HG03064 (cell line): Measurements from ENCODE around the gene RARS2.
"Not testable (repeated sequence)": the region's sequence is repeated elsewhere in the genome, so short reads cannot be mapped to it uniquely, and the experiment has no call there.

Source experiments
- ATAC-seq: cut with Tn5 transposase; IDR thresholded peaks from one replicate; pipeline ENCODE4 v1.9.1; 2021; ENCODE audit warnings: low read depth; ENCODE audit not compliant: unreplicated experiment

The RARS2 gene, protein sequence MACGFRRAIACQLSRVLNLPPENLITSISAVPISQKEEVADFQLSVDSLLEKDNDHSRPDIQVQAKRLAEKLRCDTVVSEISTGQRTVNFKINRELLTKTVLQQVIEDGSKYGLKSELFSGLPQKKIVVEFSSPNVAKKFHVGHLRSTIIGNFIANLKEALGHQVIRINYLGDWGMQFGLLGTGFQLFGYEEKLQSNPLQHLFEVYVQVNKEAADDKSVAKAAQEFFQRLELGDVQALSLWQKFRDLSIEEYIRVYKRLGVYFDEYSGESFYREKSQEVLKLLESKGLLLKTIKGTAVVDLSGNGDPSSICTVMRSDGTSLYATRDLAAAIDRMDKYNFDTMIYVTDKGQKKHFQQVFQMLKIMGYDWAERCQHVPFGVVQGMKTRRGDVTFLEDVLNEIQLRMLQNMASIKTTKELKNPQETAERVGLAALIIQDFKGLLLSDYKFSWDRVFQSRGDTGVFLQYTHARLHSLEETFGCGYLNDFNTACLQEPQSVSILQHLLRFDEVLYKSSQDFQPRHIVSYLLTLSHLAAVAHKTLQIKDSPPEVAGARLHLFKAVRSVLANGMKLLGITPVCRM

DNA sequence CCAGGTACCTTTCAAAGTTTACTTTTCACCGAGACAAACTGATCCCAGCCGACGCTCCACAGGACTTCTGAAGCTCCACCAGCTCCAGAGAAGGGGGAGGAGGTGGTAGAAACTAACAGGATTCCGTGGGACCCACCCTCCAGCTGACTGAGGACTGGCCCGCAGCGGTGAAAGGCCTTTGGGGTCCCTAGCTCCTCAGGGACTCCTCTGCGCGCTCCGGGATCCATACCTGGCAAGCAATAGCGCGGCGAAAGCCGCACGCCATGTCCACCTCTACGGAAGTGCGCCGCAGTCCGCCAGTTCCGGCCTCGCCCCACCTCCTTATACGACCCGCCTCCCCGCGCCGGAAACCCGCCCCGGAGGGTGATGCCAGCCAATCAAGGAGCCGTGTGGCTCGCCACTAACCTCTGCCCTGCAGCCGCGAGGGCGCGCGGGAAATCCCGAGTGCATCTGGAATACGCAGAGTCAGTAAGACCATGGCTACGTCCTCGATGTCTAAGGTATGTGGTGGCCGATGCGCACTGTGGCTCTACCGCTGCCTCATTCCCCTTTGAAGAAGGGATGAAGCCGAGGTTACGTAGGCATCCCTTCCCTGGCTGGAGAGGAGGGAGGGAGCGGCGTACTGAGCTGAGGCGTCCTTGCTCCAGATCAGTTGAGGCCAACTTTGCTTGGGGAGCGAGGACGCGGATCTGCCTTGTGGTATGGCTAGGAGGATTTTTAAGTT lies at the start of gene RARS2, which contains the start of gene ORC3:
Gene RARS2, minus strand, starts transcription at position 295 of the 724 bp plus-strand sequence. Its CDS starts 30 bp downstream, at position 265.
Gene ORC3, plus strand, starts transcription at position 443 of the 724 bp plus-strand sequence. Its CDS starts 34 bp downstream, at position 477.
- peak; percentile 100 for ATAC-seq

DNA sequence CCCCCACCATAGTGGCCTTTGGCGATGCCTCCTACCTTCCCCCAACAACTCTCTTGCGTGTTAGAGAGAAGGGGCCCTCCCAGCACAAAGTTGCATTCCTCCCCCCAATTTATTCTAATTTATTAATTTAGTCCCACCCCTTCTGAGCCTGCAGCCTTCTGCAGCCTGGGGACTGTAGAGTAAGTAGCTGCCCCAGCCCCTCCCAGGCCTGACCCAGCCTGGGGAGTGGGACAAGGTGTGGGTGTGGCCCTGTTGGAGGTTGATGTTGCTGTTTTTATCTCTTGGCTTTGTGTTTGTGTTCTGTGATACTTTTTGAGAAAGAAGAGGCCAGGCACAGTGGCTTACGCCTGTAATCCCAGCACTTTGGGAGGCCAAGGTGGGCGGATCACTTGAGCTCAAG lies 49.6 kb upstream of the RARS2 start:
- no peak for ATAC-seq

DNA sequence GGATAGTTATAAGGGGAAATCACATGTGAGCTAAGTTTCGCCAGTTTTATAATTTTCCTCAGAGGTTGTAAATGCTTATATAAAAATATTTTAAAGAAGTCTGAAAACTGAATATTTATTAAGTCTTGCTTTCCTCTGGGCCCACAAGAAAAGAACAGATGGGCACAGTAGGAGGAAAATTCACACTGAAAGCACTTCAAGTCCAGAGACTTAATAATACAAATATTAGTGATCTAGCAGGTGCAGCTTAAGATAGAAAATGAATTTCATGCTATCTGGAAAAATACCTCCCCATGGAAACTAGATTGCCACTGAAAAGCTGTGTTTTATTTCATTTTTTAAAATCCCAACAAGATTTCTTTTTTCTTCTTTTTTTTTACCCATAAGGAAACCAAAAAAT lies 47.3 kb upstream of the RARS2 start:
- no peak for ATAC-seq

DNA sequence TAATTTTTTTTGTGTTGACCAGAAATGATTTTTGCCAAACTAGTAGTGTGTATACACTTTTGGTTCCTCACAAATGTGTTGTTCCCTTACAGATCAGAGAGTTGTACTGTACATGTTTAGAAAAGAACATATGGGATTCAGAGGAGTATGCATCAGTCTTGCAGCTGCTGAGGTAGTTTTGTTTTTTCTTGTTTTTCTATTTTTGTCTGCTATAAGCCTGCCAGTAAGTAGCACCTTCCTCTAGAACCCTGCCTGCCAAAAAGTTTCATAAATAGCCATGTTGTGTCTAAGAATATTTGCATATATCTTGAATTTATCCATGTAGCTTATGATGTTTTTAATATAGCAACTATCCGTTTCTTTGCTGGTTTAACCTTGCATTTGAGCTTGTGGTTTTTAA lies 46.5 kb upstream of the RARS2 start:
- no peak for ATAC-seq

DNA sequence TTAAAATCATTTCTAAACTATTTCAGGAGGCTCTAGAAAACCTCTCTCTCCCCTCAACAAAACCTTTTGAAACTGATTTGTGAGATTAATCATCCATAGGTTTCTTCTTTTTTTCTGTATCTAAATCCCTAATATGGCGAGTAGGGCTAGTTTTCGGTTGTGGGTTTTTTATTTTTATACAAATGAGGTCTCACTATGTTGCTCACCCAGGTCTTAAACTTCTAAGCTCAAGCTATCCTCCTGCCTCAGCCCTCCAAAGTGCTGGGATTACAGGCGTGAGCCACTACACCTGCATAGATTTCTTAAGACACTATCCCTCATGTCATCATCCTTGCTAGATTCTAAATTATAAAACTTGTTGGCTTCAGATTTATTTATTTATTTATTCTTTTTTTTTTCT lies 44.1 kb upstream of the RARS2 start:
- no peak for ATAC-seq

DNA sequence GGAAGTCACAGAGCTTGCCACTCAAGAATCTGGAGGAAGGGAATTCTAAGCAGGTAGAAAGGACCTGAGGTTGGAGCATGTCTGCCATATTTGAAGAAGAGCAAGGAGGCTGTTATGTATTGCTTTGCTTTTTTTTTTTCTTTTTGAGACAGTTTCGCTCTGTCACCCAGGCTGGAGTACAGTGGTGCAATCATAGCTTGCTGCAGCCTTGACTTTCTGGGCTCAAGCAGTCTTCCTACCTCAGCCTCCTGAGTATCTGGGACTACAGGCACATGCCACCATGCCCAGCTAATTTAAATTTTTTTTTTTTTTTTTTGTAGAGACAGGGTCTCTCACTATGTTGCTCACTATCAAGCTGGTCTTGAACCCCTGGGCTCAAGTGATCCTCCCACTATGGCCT lies 41.0 kb upstream of the RARS2 start:
- ATAC-seq, result no peak

DNA sequence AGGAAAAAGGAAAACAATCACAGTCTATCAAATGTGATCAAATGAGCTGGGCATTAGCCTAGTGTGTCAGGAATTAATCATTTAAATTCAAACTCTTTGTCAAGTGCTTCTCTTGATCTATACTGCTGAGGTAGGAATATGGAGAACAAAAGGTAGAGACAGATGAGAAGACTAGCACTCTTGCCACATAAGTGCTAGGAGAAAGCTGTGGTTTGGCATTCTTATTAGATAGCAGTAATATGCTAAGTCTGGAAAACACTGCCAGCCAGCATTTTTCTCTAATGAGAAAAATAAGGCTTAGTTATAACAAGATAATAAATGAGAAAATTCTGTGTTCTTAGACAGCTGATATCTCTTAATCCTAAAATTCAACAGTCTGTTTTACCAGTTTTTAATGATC lies 39.1 kb upstream of the RARS2 start:
- no peak for ATAC-seq

DNA sequence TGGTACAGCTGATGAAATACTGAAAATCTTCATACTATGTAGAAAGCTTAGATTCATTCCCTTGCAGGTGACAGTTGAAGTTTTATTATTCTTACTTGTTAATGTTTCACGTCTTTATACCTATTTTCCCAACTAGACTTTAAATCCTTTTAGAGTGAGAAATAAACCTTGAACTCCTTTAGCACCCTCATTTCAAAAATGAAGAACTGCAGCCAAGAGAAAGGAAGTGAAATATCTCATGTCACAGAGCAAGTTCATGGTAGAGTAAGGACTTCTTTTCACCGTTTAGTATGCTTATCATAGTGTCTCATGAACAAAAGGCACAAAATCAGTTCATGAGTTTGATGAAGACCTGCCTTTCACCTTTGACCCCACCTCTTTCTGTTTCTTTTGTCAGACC lies 38.6 kb upstream of the RARS2 start:
- peak; percentile 63 for ATAC-seq

DNA sequence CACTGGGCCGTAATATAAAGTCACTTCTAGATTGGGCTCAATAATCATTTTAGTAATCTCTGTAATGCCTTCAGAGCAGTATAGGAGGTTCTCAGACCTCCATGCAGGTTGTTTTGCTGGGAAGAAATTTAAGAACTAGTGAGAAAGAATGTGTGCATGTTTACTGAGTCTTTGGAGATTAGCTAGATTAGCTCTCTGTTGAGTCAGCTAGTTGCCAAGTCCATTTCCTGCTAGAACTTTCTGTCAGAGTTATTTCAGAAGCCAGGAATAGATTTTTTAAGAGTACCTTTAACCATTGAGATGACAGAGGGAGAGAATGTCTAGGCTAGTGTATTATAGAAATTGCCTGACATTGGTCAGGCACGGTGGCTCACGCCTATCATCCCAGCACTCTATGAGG lies 33.5 kb upstream of the RARS2 start:
- no peak for ATAC-seq

DNA sequence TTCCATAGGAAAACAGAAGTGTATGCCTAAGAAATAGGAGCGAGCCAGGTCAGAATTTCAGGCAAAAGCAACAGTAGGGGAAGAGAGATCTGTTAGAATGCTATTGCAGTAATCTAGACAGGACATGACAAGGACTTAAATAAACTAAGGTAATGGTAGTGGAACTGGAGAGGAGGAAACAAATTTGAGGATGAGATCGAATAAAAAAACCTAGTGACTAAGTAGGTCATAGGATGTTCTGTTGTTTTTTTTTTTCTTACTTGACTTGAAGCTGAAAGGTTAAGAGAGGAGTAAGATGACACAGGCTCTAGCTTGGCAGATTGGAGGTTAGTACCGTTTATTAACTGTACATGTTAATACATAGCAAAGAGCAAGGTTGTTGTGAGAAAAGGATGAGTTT lies 28.7 kb upstream of the RARS2 start:
- no peak for ATAC-seq

DNA sequence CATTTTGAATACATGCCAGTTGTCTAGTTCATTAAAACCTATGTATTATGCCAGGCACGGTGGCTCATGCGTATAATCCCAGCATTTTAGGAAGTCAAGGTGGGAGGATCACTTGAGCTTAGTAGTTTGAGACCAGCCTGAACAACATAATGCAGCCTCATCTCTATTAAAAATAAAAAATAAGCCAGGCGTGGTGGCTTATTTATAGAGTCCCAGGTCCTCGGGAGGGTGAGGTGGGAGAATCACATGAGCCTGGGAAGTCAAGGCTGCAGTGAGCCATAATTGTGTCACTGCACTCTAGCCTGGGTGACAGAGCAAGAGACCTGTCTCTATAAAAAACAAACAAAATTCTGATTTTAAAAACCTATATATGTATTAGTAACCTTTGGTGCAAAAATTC lies 27.6 kb upstream of the RARS2 start:
- no peak for ATAC-seq

DNA sequence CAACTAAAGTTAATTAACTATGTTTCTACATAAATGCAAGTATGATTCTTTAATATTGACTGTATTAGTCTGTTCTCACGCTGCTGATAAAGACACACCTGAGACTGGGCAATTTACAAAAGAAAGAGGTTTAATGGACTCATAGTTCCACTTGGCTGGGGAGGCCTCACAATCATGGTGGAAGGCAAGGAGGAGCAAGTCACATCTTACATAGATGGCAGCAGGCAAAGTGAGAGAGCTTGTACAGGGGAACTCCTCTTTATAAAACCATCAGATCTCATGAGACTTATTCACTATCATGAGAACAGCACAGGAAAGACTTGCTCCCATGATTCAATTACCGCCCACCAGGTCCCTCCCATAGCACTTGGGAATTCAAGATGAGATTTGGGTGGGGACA lies 23.2 kb upstream of the RARS2 start:
- ATAC-seq, result not testable (repeated sequence)

DNA sequence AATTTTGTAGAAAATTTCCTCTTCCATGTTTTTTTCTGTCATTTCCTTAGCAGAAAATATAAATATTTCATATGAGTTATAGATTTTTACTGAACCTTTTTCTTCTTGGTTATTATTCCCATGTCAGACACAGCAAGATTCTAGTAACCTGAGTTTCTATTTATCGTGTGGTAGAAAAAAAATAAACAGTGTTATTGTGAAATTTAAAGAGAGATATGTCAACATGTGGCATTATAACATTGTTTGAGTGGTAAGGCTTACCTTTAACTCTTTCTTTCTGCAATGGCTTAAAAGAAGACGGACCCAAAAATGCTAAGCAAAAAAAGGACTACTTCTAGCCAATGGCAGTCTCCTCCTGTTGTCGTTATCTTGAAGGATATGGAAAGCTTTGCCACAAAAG lies 19.0 kb upstream of the RARS2 start:
- no peak for ATAC-seq

DNA sequence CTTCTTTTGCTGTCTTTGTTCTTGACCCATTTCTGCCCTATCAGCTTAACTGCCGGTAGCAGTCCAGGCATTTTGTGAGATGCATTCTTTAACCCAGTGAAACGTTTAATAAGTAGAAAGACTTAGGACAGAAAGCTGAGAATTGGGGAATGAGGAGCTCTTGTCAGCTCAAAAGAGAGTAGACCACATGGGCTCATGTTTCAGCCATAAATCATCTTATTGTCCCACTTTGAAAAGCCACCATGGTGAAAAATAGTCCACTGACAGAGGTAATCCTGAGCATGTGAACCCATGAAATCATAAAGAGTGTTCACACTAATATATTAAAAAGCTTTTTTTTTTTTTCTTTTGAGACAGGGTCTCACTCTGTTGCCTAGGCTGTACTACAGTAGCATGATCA lies 16.4 kb upstream of the RARS2 start:
- ATAC-seq, result no peak

DNA sequence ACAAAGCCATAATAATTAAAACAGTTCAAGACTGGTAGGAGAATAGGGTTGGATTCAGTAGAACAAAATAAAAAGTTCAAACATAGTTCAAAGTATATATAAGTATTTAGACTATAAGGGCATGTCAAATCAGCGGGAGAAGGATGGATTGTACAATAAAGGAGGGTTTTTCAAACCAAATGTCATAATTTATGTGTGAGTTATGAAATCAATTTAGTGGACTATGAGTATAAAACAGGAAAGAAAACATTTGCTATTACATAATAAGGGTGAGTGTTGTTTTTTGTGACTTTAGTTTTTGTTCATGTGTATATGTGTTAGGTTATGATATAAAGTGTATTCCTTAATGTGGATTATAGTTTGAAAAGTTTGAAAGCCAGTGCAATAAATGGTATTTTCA lies 10.8 kb upstream of the RARS2 start:
- no peak for ATAC-seq

DNA sequence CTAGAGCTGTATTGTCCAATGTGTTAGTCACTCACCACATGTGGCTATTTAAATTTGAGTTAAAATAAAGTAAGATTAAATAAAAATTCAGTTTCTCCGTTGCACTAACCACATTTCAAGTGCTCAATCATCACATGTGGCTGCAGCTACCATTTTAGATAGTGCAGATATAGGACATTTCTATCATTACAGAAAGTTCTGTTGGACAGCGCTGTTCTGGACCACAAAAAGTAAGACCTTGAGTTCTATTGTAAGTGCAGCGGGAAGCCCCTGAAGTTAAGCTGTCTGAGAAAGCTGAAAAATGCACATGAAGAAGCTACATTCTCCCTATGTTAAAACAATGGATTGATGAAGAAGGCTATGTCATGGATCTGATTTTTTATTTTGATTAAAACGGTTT lies 1.2 kb upstream of the RARS2 start:
- ATAC-seq, result no peak

DNA sequence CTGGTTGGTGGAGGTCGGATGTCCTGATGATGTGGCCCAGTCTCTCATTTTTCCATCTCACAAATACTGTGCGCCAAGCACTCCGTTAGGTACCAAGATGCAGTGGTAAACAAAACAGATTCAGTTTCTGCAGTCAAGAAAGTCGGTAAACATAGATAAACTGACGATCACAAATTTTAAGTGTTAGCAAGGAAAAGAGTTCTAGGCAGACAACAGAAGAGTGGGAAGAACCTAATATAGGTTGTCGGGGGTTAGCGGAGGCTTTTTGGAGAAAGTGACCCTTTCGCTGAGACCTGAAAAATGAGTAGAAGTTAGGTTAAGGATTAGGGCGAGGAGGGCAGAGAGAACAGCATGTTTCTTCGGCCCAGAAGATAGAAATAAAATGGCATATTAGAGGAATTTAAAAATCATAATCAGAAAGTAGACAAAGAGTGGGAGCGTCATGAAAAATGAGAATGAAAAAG lies 662 bp upstream of the RARS2 start:
- no peak for ATAC-seq

DNA sequence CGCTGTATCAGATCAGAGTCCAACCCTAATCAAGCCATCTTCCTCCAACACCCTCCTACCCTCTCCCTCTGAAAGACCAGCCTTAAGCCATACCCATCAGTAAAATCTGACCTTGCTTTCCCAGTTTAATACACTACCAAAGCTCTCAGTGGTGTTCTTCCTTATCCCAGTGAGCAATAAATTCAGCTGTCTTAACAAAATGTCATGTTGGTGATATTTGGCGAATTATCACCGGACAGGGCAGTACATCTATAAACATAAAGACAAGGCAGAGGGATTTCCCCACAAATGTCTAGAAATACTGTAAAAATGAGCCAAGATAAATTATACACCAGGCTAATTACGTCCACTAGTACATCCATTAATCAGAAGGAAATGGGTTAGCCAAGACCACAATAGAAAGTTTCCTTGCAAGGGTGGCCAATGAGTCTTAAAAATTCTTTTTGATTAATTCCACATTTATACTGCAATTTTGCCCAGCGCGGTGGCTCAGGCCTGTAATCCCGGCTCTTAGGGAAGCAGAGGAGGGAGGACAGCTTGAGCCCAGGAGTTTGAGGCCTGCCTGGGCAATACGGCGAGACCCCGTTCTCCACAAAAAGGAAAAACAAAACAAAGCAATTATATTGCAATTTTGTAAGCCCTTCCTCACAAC lies 905 bp downstream of the RARS2 start:
- ATAC-seq, result no peak

DNA sequence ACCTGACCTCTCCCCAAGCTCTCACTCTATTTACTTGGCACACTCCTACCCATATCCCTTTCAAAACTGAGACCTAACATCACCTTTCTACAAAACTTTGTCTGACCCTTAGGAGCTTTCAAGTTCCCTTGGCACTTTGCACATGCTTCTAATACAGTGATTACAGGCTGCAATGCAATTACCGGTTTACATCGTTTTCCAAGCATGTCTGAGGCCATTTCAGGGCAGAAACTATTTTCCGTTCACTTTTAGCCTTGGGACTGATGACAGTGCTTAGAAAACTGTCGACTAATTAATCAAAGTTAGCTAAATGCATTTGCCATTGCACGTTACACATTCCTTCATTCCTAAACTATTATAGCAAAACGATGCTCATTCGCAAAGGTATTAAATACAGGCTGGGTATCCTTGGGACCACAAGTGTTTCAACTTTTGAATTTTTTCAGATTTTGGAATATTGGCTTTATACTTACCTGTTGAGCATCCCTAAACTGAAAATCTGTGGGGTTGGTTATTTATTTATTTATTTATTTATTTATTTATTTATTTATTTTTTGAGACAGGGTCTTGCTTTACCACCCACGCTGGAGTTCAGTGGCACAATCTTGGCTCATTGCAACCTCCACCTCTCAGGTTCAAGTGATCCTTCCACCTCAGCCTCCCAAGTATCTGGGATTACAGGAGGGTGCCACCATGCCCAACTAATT lies 3.3 kb downstream of the RARS2 start:
- no peak for ATAC-seq

DNA sequence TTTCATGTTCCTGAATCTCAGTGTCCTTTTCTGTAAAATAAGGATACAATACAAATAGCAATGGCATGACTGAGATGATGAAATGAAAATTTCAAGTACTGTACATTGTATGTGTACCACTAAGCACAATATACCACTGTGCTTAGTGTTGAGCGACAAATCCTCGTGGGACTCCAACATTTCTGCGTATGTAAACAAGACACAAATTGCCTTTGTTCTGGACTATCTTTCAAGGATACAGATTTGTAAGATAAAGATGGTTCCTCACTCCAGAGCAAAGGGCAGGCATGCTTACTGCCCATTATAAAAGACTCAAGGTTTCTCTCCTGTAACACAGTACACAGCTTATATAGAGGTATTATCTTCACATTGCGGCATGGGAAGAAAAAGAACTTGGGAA lies 6.0 kb downstream of the RARS2 start:
- no peak for ATAC-seq
